Right lobe of liver (tissue), 4 donors: Measurements from ENCODE around the gene ALDH18A1.

Source experiments
- CTCF ChIP-seq, 4 donors: fragments of 200-600 bp in 3 of 4; fragments of 450-650 bp in 1 of 4; IDR thresholded peaks; one replicate each; pipeline versions ENCODE4 v1.5.1 to v1.8.0; 2016 to 2022; ENCODE audit warnings: antibody characterized with exemption in 4 of 4, mild to moderate bottlenecking in 2 of 4
- POLR2A ChIP-seq: fragments of 450-650 bp; IDR thresholded peaks from one replicate; pipeline ENCODE4 v1.6.1; 2017; ENCODE audit warnings: antibody characterized with exemption, mild to moderate bottlenecking
- donor health status: DM: no; HTN: no; CAD: no.
- donor health status: DM: no; HTN: no; CAD: no.
- donor health status: DM: no; HTN: yes; CAD: no.

- TF ChIP-seq CTCF (IDR thresholded peaks at IDR 0.05) (no peak), POLR2A (no peak)
These were observed 94.7 kb downstream of the ALDH18A1 start for GRCh38 chr10:95561864-95562177.
